Ammon's horn (tissue), 1 donor: ENCODE measurements around the gene LRRD1.
"Not testable (repeated sequence)": the region's sequence is repeated elsewhere in the genome, so short reads cannot be mapped to it uniquely, and the experiment has no call there.

Experiments used
- DNase-seq: peaks from one replicate; pipeline ENCODE4 v3.0.0-alpha.2; 2016; ENCODE audit warnings: low spot score

The LRRD1 gene

DNA sequence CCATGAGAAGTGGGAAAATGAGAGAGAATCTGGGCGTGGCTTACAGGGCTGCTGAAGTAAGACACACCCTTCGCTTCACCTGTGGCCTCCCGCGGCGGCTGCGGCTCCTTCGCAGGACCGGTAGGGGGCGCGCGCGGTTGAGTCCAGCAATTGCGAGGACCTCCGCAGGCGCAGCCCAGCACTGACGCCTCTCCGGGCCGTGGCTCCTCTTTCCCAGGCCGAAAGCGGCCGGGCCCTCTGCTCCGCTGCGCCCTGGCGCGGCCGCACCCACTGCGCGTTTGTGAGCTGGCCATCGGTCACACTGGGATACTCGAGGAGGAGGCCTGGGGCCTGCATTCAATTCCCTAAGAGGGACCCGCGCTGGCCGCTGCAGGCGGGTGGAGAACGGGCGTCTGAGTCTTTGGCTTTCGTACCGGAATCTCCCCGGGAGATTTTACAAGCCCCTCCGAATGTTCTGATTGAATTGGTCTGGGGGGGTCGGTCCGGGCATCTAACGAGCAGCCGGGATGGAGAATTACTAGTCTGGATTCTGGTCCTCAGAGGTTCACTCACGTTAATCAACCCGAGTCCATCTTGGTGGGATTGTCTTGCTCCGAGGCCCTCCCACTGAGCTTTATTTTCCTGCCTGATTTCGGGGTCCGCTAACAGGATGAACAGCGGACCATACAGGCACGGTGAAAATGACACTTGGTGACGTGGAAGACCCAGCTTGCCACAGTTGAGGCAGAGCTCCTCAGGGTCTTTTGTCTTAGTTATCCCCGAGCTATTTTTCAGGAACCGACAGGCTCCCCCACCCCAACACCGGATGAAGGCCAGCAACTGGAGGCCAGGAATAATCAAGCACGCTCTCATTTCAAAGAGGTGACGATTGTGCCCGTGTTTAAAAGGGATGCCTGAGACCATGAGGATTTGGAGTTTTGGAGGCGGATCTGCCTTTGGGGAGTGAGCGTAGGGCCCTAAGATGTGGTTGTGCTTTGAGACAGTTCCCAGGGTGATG is at the start of gene LRRD1:
TSS of gene LRRD1 (minus strand) at position 215 of the 997 bp plus-strand sequence. CDS start 13,940 bp downstream, outside the sequence.
- peak; percentile 90 for DNase-seq

DNA sequence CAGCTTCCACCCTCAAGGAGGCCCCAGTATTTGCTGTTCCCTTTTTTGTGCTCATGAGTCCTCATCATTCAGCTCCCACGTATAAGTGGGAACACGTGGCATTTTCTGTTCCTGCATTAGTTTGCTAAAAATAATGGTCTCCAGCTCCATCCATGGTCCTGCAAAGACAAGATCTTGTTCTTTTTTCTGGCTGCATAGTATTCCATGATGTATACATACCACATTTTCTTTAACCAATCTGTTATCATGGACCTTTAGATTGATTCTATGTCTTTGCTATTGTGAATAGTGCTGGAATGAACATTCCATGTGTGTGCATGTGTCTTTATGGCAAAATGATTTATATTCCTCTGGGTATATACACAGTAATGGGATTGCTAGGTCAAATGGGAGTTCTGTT is 49.8 kb upstream of the LRRD1 start:
- DNase-seq = no peak

DNA sequence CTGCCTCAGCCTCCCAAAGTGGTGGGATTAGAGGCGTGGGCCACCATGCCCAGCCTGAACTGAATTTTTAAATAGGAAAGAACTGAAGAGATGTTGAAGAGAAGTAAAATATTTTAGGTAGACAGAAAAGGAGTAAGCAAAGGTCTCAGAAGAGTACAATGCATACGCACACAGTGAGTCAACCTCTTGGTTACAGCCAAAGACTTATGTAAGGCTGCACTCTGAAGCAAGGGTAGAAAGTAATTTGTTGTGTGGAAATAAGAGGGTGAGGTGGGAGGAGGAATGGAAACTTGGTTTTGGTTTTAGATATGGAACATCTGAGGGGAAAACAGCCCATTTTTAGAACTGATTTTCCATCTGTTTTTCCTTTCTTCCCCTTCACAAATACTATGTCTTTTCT is 49.2 kb upstream of the LRRD1 start:
- no peak for DNase-seq

DNA sequence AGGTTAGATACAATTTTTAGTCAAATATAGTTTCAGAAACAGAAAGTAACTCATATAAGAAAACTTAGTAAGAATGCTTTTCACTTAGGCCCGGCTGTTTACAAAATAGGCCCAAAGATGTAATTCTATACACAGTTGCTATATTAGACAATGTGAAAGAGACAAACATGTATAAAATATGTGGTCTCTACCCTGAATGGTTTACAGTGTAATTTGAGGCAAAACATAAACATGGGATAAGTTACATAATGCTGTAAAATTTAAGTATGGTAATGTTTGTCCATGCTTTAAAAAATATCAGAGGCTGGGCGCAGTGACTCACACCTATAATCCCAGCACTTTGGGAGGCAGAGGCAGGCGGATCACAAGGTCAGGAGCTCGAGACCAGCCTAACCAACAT is 48.0 kb upstream of the LRRD1 start:
- DNase-seq = no peak

DNA sequence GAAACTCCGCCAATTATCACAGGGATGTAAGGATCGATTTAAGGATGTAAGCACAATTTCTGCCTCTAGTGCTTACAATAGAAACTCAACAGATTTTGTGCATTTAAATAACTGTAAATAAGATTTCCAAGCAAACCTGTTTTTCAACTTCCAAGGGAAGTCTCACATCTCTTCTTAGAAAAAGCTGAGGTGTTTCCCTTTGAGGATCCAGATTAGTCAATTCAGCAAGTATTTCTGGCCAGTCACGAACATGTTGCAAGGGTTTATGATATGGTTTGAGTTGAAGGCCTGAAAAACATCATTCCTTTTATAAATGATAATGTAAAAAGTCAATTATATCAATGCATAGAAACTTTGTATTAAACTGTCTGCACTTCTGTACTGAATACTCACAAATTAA is 42.8 kb upstream of the LRRD1 start:
- no peak for DNase-seq

DNA sequence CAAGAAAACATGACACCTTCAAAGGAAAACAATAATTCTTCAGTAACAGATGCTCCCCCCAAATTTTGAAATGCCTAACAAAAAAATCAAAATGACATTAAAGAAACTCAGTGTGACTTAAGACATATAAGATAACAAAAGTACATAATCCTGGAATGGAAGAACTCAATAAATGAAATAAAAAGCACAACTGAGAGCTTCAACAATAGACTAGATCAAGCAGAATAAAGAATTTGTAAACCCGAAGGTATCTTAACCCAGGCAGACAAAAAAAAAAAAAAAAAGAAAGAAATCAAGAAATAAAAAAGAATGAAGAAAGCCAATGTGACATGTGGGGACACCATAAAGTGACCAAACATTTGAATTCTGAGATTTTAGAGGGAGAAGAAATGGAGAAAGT is 27.7 kb upstream of the LRRD1 start:
- no peak for DNase-seq

DNA sequence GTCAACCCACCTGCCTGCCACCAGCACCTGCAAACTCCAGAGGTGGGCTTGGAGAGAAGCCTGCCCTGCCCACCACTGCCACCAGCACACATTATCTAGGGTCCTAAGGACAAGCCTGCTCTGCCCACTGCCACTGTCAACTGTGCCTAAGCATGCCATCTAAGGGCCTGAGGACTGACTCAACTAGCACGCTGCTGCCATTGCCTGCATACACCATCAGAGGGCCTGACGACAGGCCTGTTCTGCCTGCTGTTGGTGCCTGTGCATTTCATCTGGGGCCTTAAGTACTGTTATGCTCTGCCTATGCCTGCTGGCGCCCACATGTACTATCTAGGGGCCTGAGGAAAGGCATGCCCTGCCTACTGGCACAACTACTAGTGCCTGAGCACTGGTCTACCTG is 27.0 kb upstream of the LRRD1 start:
- DNase-seq = no peak

DNA sequence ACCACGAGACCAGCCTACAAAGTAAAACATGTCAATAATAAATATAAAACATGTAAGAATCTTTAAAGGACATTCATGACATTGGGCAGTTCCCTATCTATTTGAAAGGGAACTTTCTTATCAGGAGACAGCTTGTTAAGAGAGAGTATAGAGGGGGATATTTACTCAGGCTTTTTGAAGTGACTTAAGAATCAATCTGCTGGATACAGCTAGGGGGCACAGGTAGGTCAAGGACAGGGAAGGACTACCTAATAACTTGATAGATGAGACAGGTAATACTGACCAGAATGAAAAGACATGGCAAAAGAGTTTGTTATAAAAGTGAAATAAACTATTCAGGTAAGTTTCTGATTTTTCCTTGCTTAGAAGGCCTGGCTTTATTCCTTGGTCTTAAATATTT is 21.8 kb upstream of the LRRD1 start:
- DNase-seq = no peak

DNA sequence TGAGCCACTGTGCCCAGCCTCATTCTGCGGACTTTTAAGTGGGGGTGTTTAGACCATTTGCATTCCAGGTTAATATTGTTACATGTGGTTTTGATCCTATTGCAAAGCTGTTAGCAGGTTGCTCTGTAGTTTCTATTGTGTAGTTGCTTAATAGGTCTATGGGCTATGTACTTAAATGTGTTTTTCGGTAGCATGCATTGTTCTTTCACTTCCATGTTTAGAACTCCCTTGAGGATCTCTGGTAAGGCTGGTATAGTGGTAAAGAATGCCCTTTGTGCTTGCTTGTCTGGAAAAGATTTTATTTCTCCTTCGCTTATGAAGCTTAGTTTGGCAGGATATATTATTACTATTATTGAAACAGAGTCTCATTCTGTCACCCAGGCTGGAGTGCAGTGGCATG is 13.4 kb upstream of the LRRD1 start:
- no peak for DNase-seq

DNA sequence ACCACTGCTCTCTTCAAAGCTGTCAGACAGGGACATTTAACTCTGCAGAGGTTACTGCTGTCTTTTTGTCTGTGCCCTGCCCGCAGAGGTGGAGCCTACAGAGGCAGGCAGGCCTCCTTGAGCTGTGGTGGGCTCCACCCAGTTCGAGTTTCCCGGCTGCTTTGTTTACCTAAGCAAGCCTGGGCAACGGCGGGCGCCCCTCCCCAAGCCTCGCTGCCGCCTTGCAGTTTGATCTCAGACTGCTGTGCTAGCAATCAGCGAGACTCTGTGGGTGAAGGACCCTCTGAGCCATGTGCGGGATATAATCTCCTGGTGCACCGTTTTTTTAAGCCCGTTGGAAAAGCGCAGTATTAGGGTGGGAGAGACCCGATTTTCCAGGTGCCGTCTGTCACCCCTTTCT is 10.3 kb upstream of the LRRD1 start:
- DNase-seq = not testable (repeated sequence)

DNA sequence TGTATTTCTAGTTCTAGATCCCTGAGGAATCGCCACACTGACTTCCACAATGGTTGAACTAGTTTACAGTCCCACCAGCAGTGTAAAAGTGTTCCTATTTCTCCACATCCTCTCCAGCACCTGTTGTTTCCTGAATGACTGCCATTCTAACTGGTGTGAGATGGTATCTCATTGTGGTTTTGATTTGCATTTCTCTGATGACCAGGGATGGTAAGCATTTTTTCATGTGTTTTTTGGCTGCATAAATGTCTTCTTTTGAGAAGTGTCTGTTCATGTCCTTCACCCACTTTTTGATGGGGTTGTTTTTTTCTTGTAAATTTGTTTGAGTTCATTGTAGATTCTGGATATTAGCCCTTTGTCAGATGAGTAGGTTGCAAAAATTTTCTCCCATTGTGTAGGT is 5.4 kb upstream of the LRRD1 start:
- DNase-seq = not testable (repeated sequence)

DNA sequence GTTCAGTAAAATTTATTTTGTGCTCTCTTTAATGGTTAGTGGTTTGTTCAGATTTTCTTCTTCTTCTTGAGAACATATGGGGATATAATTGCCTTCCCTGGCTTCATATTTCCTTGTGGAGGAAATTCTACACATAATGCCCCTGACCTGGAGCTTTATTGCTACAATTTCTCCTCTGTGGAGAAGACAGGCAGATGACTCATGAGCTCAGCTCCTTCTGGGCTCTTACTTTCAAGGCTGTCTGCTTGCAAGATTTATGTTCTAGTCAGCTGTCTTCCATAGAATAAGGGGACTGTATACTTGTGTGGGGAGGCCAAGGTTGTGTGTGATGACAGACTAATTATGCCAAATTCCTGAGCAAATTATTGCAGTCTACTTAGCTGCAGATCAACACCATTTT is 1.6 kb downstream of the LRRD1 start:
- no peak for DNase-seq

DNA sequence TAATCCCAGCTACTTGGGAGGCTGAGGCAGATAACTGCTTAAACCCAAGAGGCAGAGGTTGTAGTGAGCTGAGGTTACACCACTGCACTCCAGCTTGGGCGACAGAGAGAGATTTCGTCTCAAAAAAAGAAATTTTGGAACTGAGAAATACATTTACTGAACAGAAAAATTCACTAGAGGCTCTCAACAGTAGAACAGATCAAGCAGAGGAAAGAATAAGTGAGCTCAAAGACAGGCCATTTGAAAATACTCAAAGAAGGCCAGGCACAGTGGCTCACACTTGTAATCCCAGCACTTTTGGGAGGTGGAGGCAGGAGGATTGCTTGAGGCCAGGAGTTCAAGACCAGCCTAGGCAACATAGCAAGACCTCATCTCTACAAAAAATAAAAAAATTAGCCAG is 9.4 kb downstream of the LRRD1 start:
- DNase-seq = not testable (repeated sequence)

DNA sequence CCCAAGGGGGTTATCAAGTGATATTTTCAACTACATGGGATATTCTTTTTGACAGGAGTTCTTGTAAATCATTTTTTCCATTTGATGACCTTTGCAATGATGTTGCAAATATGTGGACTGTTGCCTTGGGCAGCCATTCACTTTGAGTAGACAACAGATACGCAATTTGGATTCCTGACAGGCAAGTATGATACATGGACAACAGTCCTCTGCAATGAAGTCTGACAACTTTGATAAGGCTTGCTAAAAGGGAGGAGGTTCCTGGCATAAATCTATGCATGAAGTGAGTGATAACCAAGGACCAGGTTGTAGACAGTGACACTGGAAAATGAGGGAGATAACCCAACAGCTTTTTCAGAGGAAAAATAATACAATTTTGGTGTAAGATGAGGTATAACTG is 17.7 kb downstream of the LRRD1 start:
- no peak for DNase-seq

DNA sequence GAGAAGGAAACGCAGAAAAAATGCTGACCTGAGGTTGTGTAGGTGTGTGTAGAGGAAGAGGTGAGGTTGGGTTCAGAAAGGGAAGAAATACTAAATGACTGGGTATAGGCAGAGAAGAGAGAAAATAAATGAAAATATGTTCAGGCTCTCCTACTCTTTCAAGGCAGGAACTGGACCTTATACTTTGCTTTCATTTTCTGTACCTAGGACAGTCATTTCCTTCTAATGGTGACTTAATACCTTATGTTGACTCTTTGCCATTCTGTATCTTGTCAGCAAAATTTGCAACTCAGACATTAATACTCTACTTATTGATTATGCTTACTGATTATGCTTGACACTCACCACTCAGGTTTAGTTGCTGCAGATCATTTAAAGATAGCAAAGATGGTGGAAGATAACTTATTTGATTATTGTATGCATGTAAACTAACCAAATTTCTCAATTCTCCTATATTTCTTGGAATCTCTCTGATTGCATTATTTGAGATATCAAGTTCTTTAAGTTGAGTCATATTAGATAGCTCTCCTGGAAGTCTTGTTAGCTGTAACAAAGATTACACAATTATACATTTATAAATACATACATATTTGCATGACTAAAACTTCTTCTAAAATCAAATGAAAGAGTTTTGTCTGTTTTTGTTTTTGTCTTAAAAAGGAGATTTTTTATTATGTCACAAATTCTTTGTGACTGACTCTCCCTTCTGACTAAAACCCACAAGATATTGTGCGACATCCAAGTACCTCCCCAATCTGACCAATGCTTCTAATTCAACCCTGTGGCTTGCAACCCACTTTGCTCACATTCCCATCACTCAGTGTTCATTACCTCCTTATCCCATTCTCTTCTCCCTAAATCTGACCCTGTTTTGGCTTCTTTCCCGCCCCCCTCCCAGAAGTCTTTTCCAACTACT is 20.0 kb downstream of the LRRD1 start:
- no peak for DNase-seq

DNA sequence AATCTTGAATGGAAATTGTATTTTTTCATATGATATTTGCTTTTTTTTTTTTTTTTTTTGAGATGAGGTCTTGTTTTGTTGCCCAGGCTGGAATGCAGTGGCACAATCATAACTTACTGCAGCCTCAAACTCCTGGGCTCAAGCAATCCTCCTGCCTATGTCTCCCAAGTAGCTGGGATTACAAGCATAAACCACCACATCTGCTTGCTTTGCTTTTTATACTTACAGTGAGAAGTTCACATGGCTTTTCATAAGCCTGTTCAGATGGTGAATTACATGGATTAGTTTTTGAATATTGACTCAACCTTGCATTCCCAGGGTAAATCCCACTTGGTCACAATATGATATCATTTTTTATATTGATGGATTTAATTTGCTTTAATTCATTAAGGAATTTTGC is 22.0 kb downstream of the LRRD1 start:
- no peak for DNase-seq

DNA sequence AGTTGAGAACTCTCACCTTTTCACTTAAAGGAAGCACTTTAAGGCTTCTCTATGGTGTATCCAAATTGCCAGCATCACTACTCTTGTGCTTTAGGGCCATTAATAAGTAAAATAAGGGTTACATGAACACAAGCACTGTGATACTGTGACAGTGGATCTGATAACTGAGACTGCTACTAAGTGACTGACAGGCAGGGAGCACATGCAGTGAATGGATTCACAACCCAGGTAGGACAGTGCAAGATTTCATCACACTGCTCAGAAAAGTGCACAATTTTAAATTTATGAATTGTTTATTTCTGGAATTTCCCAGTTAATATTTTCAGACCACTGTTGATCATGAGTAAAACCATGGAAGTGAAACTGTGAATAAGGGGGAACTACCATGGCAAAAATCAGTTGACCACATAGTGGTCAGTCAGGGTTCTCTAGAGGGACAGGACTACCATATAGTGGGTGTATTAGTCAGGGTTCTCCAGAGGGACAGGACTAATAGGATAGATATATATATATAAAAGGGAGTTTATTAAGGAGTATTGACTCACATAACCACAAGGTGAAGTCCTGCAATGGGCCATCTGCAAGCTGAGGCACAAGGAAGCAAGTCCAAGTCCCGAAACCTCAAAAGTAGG is 23.7 kb downstream of the LRRD1 start:
- DNase-seq = no peak

DNA sequence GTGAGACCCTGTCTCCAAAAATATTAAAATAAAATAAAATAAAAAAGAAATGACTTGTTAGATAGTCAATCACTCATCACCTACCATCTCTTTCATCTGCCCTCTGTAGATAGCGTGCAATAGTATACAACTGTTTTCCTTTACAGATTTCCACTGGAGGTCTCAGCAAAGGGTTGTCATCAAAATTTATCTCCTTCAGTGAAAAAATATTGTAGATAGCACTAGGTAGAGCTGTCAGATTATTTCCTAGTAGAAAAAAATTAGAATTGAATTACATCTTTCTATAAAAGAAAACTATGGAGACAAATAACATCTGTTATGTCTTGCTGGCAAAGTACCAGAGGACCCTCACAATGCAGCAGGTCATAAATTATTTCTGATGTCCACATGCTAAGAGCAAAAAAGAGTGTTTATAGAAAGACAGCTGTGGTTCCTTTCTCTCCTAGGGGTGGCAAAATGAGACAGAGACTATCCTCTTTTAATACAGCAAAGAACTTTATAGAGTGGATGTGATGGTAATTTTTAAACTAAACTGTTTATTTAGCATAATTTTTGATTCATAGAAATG is 28.4 kb downstream of the LRRD1 start:
- no peak for DNase-seq

DNA sequence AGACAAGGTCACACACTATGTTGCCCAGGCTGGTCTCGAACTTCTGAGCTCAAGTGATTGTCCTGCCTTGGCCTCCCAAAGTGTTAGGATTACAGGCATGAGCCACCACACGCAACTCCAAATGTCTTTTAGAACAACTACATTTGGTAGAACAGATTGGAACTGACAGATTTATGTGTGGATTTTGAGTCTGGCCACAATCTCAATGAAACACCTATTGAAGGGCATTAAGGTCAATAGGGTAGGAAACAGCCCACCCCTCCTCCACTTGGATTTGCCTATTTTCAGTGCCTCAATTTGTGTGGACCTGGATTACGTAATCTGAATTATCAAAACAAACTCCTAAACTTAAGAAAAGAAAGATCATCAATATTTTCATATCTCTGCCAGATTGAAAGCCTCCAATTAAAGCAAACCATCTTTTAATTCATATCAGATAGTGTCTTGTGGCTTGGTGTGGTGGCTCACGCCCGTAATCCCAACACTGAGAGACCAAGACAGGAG is 29.2 kb downstream of the LRRD1 start:
- DNase-seq = no peak

DNA sequence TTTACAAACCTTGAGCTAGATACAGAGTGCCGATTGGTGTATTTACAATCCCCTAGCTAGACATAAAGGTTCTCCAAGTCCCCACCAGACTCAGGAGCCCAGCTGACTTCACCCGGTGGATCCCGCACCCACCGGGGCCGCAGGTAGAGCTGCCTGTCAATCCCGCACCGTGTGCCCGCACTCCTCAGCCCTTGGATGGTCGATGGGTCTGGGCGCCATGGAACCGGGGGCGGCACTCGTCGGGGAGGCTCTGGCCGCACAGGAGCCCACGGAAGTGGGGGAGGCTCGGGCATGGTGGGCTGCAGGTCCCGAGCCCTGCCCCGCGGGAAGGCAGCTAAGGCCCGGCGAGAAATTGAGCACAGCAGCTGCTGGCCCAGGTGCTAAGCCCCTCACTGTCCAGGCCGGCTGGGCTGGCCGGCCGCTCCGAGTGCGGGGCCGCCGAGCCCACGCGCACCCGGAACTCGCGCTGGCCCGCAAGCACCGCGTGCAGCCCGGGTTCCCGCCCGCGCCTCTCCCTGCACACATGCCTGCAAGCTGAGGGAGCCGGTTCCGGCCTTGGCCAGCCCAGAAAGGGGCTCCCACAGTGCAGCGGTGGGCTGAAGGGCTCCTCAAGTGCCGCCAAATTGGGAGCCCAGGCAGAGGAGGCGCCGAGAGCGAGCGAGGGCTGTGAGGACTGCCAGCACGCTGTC is 35.6 kb downstream of the LRRD1 start:
- not testable (repeated sequence) for DNase-seq

DNA sequence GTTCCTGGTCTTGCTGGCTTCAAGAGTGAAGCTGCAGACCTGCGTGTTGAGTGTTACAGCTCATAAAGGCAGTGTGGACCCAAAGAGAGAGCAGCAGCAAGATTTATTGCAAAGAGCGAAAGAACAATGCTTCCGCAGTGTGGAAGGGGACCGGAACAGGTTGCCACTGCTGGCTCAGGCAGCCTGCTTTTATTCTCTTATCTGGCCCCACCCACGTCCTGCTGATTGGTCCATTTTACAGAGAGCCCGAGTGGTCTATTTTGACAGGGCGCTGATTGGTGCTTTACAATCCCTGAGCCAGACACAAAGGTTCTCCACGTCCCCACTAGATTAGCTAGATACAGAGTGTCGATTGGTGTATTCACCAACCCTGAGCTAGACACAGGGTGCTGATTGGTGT is 36.2 kb downstream of the LRRD1 start:
- not testable (repeated sequence) for DNase-seq
